C4-2B (cell line): ENCODE measurements around the gene SYT12.

Experiments
- H3K27ac ChIP-seq: fragments of 450-650 bp; 2 replicates; pipeline ENCODE4 v1.5.1; 2017
- ZFX ChIP-seq: fragments of 450-650 bp; IDR thresholded peaks from 2 replicates; pipeline ENCODE4 v1.6.1; 2017
- TF ChIP-seq, protein P1 (sequence below): fragments of 450-650 bp; conservative IDR thresholded peaks from 2 replicates; pipeline ENCODE4 v1.5.1; 2017; ENCODE audit warnings: mild to moderate bottlenecking

Gene SYT12

DNA sequence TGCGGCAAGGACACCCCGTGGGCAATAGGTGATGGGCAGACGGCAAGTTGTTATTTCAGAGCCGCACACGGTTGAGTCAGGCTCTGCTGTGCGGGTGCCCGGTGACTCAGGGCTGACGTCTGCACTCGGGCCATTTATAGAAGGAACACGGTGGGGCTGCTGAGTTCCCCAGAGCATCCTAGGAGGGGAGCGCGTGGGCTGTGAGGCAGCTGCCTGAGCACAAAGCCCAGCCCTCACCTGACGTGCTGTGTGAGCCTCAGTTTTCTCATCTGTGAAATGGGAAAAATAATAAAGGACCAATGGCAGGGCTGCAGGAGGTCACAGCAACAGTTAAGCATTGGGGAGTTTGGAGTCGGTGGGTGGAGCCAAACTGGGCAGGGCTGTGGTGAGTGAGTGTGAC lies 22.4 kb downstream of the SYT12 start:
- TF ChIP-seq ZFX, result no peak
- TF ChIP-seq, protein P1, sequence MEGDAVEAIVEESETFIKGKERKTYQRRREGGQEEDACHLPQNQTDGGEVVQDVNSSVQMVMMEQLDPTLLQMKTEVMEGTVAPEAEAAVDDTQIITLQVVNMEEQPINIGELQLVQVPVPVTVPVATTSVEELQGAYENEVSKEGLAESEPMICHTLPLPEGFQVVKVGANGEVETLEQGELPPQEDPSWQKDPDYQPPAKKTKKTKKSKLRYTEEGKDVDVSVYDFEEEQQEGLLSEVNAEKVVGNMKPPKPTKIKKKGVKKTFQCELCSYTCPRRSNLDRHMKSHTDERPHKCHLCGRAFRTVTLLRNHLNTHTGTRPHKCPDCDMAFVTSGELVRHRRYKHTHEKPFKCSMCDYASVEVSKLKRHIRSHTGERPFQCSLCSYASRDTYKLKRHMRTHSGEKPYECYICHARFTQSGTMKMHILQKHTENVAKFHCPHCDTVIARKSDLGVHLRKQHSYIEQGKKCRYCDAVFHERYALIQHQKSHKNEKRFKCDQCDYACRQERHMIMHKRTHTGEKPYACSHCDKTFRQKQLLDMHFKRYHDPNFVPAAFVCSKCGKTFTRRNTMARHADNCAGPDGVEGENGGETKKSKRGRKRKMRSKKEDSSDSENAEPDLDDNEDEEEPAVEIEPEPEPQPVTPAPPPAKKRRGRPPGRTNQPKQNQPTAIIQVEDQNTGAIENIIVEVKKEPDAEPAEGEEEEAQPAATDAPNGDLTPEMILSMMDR, result no peak
- no peak overlapping the region for H3K27ac ChIP-seq

DNA sequence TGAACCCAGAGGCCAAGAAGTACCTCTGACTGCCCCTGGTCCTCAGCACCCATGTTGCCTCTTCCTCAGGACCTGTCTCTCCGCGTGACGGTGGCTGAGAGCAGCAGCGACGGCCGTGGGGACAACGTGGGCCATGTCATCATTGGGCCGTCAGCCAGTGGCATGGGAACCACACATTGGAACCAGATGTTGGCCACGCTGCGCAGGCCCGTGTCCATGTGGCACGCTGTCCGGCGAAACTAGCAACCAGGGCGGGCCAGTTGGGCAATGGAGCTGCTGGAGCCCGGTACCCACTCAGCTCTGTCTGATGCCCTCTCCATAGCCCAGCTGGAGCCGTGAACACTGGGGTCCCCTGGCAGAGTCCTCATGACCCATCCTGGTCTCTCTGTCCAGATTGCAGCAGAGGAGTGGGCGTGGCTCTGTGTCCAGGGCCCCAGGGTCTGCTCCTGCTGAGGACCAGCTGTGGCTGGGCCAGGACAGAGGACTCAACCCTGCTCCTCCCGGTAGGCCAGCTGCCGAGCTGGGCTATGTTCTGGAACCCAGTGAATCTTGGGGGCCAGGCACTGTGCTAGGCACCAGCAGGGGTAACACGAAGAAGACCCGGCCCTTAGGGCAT lies 25.7 kb downstream of the SYT12 start:
- H3K27ac ChIP-seq, result no peak overlapping the region
- TF ChIP-seq ZFX, result no peak
- TF ChIP-seq, protein P1, result no peak

DNA sequence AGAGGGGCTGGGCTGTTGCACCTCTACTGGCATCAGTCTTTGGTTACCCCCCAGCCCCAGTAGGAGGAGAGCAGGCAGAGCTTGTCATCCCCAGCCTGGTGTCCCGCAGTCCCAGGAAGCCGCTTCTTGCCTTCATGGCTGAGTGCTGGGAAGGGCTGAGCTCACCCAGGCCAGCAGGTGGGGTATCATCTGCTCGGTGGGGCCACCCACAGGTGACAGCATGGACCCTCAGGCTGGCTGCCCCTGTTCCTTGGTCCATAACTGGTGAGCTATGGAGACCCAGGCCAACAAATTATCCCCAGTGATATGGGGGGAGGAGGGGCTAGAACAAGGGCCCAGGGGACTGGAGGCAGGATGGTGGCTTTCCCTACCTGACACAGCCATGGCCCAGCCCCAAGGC lies 27.2 kb downstream of the SYT12 start:
- TF ChIP-seq, protein P1, result no peak
- no peak for TF ChIP-seq ZFX
- no peak overlapping the region for H3K27ac ChIP-seq

DNA sequence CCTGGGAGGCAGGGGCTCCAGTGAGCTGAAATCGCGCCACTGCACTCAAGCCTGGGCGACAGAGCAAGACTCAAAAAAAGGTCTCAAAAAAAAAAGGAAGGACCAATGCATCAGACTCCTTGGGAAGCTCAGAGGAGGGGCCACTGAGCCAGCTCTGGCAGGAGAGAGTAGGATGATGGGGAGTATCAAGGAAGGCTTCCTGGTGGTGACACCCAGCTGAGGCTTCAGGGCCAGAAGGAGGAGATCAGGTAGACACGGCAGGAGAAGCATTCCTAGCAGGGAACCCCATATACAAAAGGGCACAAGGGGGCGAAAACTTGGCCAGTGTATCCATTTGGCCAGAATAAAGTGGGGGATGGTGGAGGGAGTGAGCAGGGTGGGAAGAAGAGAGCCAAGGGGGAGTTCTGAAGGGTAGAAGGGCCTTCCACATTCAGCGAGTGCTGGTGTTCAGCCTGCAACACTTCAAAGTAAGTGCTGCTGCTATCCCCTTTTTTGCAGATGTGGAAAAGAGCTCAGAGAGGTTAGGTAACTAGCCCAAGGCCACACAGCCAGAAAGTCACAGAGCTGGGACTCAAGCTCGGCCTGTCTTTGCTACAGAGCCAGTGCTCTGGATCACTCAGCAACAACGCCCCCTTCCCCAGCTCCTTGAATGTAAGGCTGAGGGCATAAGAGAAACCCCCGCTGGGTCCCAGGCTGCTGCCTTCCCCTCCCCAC lies 28.4 kb downstream of the SYT12 start:
- no peak overlapping the region for H3K27ac ChIP-seq
- no peak for TF ChIP-seq ZFX
- TF ChIP-seq, protein P1, result no peak

DNA sequence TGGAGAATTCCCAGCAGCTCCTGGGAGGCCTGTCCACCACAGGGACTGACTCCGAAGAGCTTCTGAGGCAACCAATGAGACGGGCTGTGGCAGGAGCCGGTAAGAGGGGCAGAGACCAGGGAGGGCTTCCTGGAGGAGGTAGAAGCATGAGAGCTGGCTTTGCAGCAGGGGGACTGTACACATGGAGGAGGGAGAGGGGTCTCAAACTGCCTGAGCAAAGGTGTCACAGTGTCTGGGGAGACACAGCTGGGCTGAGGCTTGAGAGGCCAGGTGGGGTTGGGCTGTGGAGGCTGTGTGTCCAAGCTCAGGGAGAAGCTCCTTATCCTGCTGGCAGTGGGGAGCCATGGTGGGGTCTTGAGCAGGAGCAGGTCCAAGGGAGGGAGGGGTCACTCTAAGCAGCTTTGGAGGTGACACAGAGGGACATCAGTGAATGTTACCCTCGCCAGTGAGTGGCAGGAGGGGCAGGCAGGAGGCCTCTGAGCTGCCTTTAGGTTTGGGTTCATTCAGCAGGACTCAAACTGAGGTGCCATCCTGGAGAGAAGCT lies 29.1 kb downstream of the SYT12 start:
- no peak overlapping the region for H3K27ac ChIP-seq
- TF ChIP-seq ZFX, result no peak
- TF ChIP-seq, protein P1, result no peak

DNA sequence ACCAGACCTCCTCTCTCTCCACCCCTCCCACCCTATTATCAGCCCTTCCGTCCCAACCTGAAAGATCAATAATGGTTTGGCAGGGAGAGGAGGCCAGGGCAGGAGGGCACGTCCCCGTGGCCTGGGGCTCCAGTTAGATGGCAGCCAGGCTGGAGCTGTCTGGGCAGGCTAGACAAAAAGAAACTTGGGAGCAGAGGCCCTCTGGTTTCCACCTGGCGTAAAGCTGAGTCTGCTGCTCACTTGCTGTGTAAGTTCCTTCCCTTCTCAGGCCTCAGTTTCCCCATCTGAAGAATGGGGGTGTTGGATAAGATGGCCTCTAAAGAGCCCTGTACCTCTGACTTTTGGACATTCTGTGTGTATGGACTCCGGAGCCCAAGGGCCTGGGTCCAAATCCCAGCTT lies 30.0 kb downstream of the SYT12 start:
- TF ChIP-seq ZFX, result no peak
- TF ChIP-seq, protein P1, result no peak
- H3K27ac ChIP-seq, result no peak overlapping the region

DNA sequence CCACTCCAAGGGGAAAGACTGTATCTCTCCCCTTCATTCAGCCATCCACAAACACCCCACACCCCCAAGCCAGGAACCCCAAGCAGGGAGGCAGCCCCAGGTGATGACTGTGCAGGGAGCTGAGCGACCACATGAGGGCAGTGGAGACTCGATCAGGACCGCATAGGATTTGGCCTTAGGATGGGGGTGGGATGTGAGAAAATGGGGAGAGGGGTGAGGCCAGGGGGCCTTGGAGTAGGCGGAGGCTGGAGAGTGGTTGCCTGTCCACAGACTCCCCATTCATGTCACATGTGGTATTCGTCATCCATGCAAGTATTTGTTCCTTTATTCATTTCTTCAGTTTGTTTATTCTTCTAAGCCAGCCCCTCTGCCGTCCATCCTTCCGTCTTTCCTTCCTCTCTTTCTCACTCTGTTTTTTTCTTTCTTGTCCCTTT lies 31.0 kb downstream of the SYT12 start:
- no peak for TF ChIP-seq ZFX
- TF ChIP-seq, protein P1, result peak; percentile 91
- H3K27ac ChIP-seq, result peak overlapping the region; percentile 80
